Spleen (tissue), 7 donors: ENCODE results near the gene PMPCA.

Experiments used
- POLR2A ChIP-seq, 3 donors: fragments of 450-650 bp; IDR thresholded peaks; one replicate each; pipeline ENCODE4 v1.5.1; 2017; ENCODE audit warnings: antibody characterized with exemption in 3 of 3, mild to moderate bottlenecking in 1 of 3
- TF ChIP-seq, protein P1 (sequence below), 11 experiments: fragments of 200-600 bp in 7 of 11; fragments of 450-650 bp in 4 of 11; sonication (generic) in 4 of 11; IDR thresholded peaks in 8 of 11; conservative IDR thresholded peaks in 3 of 11; 1 replicate in 7 of 11; 2 replicates in 4 of 11; pipeline versions ENCODE4 v1.4.0 to v1.8.0; 2016 to 2021; ENCODE audit warnings: antibody characterized with exemption in 11 of 11, inconsistent platforms in 4 of 11, mild to moderate bottlenecking in 1 of 11
- donor health status: DM: no; HTN: no; CAD: no; lungs with moderate emphysema.
- donor health status: DM: no; HTN: no; CAD: no.
- donor health status: DM: no; HTN: no; CAD: no.

DNA sequence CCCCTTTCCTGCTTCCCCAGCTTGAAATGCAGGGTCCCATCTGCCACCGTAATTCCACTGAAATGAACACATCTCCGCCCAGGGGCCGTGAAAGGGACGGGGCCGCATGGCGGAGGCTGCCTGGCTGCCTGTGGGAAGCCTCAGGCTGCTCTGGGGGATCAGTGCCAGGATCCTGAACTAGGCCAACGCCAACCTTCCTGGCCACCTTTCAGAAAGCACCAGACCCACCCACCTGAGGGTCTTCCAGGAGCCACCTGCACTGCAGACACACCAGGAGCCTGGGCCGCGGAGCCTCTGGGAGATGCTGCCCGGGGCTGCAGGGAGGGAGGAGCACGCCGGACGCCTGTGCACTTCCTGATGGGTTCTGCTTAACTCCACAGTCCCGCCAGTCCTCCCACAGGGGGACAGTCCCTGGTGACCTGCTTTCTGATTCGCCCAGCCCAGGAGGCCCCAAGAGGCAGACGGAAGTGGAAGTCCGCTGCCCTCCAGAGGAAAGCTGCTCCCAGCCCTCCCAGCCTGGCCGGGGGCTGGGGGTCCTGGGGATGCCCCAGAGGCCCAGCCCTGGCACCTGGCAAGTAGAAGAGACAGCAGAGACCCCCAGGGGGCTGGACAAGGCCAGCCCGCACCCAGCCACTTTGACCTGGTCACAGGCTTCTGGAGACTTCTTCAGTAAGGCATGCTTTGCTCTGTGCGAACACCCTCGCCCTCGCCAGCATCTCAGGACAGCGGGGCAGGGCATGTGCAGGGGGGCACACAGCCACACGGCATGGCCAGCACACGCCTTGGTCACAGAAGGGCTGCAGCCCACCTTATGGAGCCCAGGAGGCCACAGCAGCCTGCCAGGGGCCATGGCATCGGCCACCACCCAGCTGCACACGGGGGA, 36.9 kb upstream of the PMPCA start, which contains the start of gene CARD9:
- TF ChIP-seq POLR2A (IDR thresholded peaks at IDR 0.05) = no peak
- TF ChIP-seq, protein P1, sequence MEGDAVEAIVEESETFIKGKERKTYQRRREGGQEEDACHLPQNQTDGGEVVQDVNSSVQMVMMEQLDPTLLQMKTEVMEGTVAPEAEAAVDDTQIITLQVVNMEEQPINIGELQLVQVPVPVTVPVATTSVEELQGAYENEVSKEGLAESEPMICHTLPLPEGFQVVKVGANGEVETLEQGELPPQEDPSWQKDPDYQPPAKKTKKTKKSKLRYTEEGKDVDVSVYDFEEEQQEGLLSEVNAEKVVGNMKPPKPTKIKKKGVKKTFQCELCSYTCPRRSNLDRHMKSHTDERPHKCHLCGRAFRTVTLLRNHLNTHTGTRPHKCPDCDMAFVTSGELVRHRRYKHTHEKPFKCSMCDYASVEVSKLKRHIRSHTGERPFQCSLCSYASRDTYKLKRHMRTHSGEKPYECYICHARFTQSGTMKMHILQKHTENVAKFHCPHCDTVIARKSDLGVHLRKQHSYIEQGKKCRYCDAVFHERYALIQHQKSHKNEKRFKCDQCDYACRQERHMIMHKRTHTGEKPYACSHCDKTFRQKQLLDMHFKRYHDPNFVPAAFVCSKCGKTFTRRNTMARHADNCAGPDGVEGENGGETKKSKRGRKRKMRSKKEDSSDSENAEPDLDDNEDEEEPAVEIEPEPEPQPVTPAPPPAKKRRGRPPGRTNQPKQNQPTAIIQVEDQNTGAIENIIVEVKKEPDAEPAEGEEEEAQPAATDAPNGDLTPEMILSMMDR (IDR thresholded peaks at IDR 0.05 in 8 of 11, conservative IDR thresholded peaks at IDR 0.05 in 3 of 11) = peak in 1 of 11 experiments; percentile 13
